ENCODE results near the gene SLAMF8.

Gene SLAMF8

GRCh38 chr1:159803956-159804689, 22.6 kb upstream of the SLAMF8 start:
- H2AFZ ChIP-seq (ENCODE audit: low read depth, low read length) = no peak overlapping the region
- no peaks in the 10 kb centered on the region for H3K36me3 ChIP-seq (replicated peaks; ENCODE audit: low read depth, low read length)
- H4K20me1 ChIP-seq (ENCODE audit: insufficient read depth, low read length) = no peaks in the 10 kb centered on the region
- no peak overlapping the region for H3K4me2 ChIP-seq (ENCODE audit: low read length)
- H3K4me1 ChIP-seq (ENCODE audit: low read length) = peaks cover 18% of the 10 kb centered on the region
- H3K79me2 ChIP-seq (ENCODE audit: low read length) = no peaks in the 10 kb centered on the region
- no peak; the same call in 1 of the 2 replicates for TF ChIP-seq CTCF (IDR thresholded peaks at IDR 0.05; ENCODE audit: low read depth, low read length)
- TF ChIP-seq EZH2phosphoT487 (IDR thresholded peaks at IDR 0.05; ENCODE audit: low read depth) = no peak
- no peaks in the 10 kb centered on the region for H3K9me3 ChIP-seq (ENCODE audit: insufficient read depth, low read length)
- no peak overlapping the region for H3K4me3 ChIP-seq (ENCODE audit: low read length)
- H3K27me3 ChIP-seq (ENCODE audit: low read depth, low read length) = peaks cover 74% of the 10 kb centered on the region
- no peak overlapping the region for H3K9ac ChIP-seq (ENCODE audit: low read length)
- H3K27ac ChIP-seq (ENCODE audit: low read length) = no peak overlapping the region

- no peaks in the 10 kb centered on the region for H4K20me1 ChIP-seq (ENCODE audit: insufficient read depth, low read length)
These were observed 21.7 kb upstream of the SLAMF8 start for GRCh38 chr1:159804924-159805323.

GRCh38 chr1:159815926-159816325, 10.7 kb upstream of the SLAMF8 start:
- H3K9ac ChIP-seq (ENCODE audit: low read length) = no peak overlapping the region
- H2AFZ ChIP-seq (ENCODE audit: low read depth, low read length) = no peak overlapping the region
- peaks cover 54% of the 10 kb centered on the region for H3K27me3 ChIP-seq (ENCODE audit: low read depth, low read length)
- no peaks in the 10 kb centered on the region for H3K9me3 ChIP-seq (ENCODE audit: insufficient read depth, low read length)
- no peaks in the 10 kb centered on the region; the same call in 1 of the 2 replicates for H3K4me1 ChIP-seq (ENCODE audit: low read length)
- no peaks in the 10 kb centered on the region for H3K36me3 ChIP-seq (replicated peaks; ENCODE audit: low read depth, low read length)
- H3K27ac ChIP-seq (ENCODE audit: low read length) = no peak overlapping the region
- H3K4me3 ChIP-seq (ENCODE audit: low read length) = no peak overlapping the region
- H3K79me2 ChIP-seq (ENCODE audit: low read length) = no peaks in the 10 kb centered on the region
- H4K20me1 ChIP-seq (ENCODE audit: insufficient read depth, low read length) = no peaks in the 10 kb centered on the region
- TF ChIP-seq EZH2phosphoT487 (IDR thresholded peaks at IDR 0.05; ENCODE audit: low read depth) = no peak
- no peak for TF ChIP-seq CTCF (IDR thresholded peaks at IDR 0.05; ENCODE audit: low read depth, low read length)
- no peak overlapping the region for H3K4me2 ChIP-seq (ENCODE audit: low read length)

More at GRCh38 chr1:159804924-159805323, 21.7 kb upstream of the SLAMF8 start:
- Histone ChIP-seq H3K36me3 (replicated peaks; ENCODE audit: low read depth, low read length) (no peaks in the 10 kb centered on the region), H3K4me3 (ENCODE audit: low read length) (no peak overlapping the region), H3K4me2 (ENCODE audit: low read length) (no peak overlapping the region), H3K4me1 (ENCODE audit: low read length) (peaks cover 17% of the 10 kb centered on the region), H3K9me3 (ENCODE audit: insufficient read depth, low read length) (no peaks in the 10 kb centered on the region), H2AFZ (ENCODE audit: low read depth, low read length) (no peak overlapping the region), H3K27me3 (ENCODE audit: low read depth, low read length) (peaks cover 70% of the 10 kb centered on the region), H3K79me2 (ENCODE audit: low read length) (no peaks in the 10 kb centered on the region), H3K9ac (ENCODE audit: low read length) (no peak overlapping the region), H3K27ac (ENCODE audit: low read length) (no peak overlapping the region)
- TF ChIP-seq CTCF (IDR thresholded peaks at IDR 0.05; ENCODE audit: low read depth, low read length) (no peak), EZH2phosphoT487 (IDR thresholded peaks at IDR 0.05; ENCODE audit: low read depth) (no peak)

- Histone ChIP-seq H3K4me1 (ENCODE audit: low read length) (no peaks in the 10 kb centered on the region), H3K4me2 (ENCODE audit: low read length) (no peak overlapping the region), H3K27me3 (ENCODE audit: low read depth, low read length) (peaks cover 62% of the 10 kb centered on the region), H3K27ac (ENCODE audit: low read length) (no peak overlapping the region), H3K4me3 (ENCODE audit: low read length) (no peak overlapping the region), H3K79me2 (ENCODE audit: low read length) (no peaks in the 10 kb centered on the region), H4K20me1 (ENCODE audit: insufficient read depth, low read length) (no peaks in the 10 kb centered on the region), H3K36me3 (replicated peaks; ENCODE audit: low read depth, low read length) (no peaks in the 10 kb centered on the region), H2AFZ (ENCODE audit: low read depth, low read length) (no peak overlapping the region), H3K9me3 (ENCODE audit: insufficient read depth, low read length) (no peaks in the 10 kb centered on the region), H3K9ac (ENCODE audit: low read length) (no peak overlapping the region)
- TF ChIP-seq CTCF (IDR thresholded peaks at IDR 0.05; ENCODE audit: low read depth, low read length) (no peak), EZH2phosphoT487 (IDR thresholded peaks at IDR 0.05; ENCODE audit: low read depth) (no peak)
These were observed 9.2 kb upstream of the SLAMF8 start for GRCh38 chr1:159817276-159818041.

Data from OCI-LY3 (cell line).